Uterus (tissue), 4 donors: Measurements from ENCODE around the gene PLD1. TPM values are rescaled to one million over a fixed set of nuclear protein-coding genes. Genes with fewer than 3 reads are reported as not detected.
A peak's percentile ranks its signal among the peaks of the same experiment; 100 is the strongest.

Experiments
- DNase-seq, 2 donors: peaks; one replicate each; pipeline ENCODE4 v3.0.0-alpha.2; 2019 to 2020
- H3K27ac ChIP-seq, 2 donors: fragments of 200-600 bp; sonication (generic); 1 replicate in 1 of 2; 2 replicates in 1 of 2; pipeline ENCODE4 v1.5.1; 2016 to 2018
- H3K27me3 ChIP-seq, 2 donors: fragments of 200-600 bp; sonication (generic); one replicate each; pipeline ENCODE4 v1.5.1; 2018 to 2019; ENCODE audit warnings: control low read depth in 1 of 2
- H3K36me3 ChIP-seq, 2 donors: fragments of 200-600 bp; sonication (generic); one replicate each; pipeline ENCODE4 v1.5.1; 2019; ENCODE audit warnings: control low read depth in 1 of 2
- H3K4me1 ChIP-seq, 2 donors: fragments of 200-600 bp; sonication (generic); one replicate each; pipeline ENCODE4 v1.5.1; 2018 to 2019; ENCODE audit warnings: control low read depth in 1 of 2
- H3K4me3 ChIP-seq, 2 donors: fragments of 200-600 bp; sonication (generic); 1 replicate in 1 of 2; 2 replicates in 1 of 2; pipeline ENCODE4 v1.5.1; 2018 to 2019; ENCODE audit warnings: mild to moderate bottlenecking in 1 of 2
- H3K9me3 ChIP-seq, 2 donors: fragments of 200-600 bp; sonication (generic); one replicate each; pipeline ENCODE4 v1.5.1; 2019; ENCODE audit warnings: control low read depth in 1 of 2
- CTCF ChIP-seq, 4 experiments: fragments of 200-600 bp in 2 of 4; fragments of 450-650 bp in 2 of 4; sonication (generic) in 2 of 4; IDR thresholded peaks; one replicate each; pipeline ENCODE4 v1.5.1; 2016 to 2019; ENCODE audit warnings: antibody characterized with exemption in 4 of 4, mild to moderate bottlenecking in 2 of 4, moderate library complexity in 1 of 4
- POLR2A ChIP-seq, 2 donors: fragments of 450-650 bp; IDR thresholded peaks; one replicate each; pipeline ENCODE4 v1.6.1; 2016; ENCODE audit warnings: antibody characterized with exemption in 2 of 2, mild to moderate bottlenecking in 1 of 2, moderate library complexity in 1 of 2
- intact Hi-C: fragments of 100-400 bp; cut with DNase I; formaldehyde crosslinking; loops from one replicate; pipeline ENCODE4 v1.15.1; 2023; ENCODE audit warnings: low total_unique reads
- total RNA-seq, 4 donors: library from RNA; depleted of rRNA in 3 of 4; stranded (reverse); fragments of >200 nt in 3 of 4; gene quantifications; one replicate each; pipeline versions ENCODE4 v1.1.0 to v1.2.4, GENCODE V29; 2014 to 2023
- donor health status: DM: yes; HTN: yes; CAD: no.

Gene PLD1
- total RNA-seq, 4 donors from 2014 or later, result 15.6 to 94.8 (median 30.8) TPM

GRCh38 chr3:171777596-171777995 is 32.7 kb downstream of the PLD1 start:
- Histone ChIP-seq H3K36me3 (no peaks in the 10 kb centered on the region), H3K4me1 (no peaks in the 10 kb centered on the region), H3K27me3 (no peaks in the 10 kb centered on the region), H3K27ac (peak overlapping the region in 1 of 2 donors; percentile 15), H3K9me3 (no peaks in the 10 kb centered on the region), H3K4me3 (no peak overlapping the region)
- DNase-seq, result no peak
- no peak for TF ChIP-seq CTCF (IDR thresholded peaks at IDR 0.05)
- TF ChIP-seq POLR2A (IDR thresholded peaks at IDR 0.05), result no peak
- intact Hi-C loops, result no loop called here

- Histone ChIP-seq H3K36me3 (no peaks in the 10 kb centered on the region), H3K27ac (peak overlapping the region in 1 of 2 donors; percentile 15), H3K4me3 (no peak overlapping the region), H3K4me1 (no peaks in the 10 kb centered on the region), H3K27me3 (no peaks in the 10 kb centered on the region), H3K9me3 (no peaks in the 10 kb centered on the region)
- DNase-seq, result no peak
- intact Hi-C loops, result no loop called here
- TF ChIP-seq CTCF (IDR thresholded peaks at IDR 0.05) (no peak), POLR2A (IDR thresholded peaks at IDR 0.05) (peak in 1 of 2 donors; percentile 32)
Measured at GRCh38 chr3:171776839-171777583, 33.3 kb downstream of the PLD1 start.

GRCh38 chr3:171776411-171776810 is 33.9 kb downstream of the PLD1 start:
- Histone ChIP-seq H3K9me3 (no peaks in the 10 kb centered on the region), H3K27me3 (no peaks in the 10 kb centered on the region), H3K4me1 (no peaks in the 10 kb centered on the region), H3K36me3 (no peaks in the 10 kb centered on the region), H3K27ac (peak overlapping the region in 1 of 2 donors; percentile 15), H3K4me3 (no peak overlapping the region)
- no peak for DNase-seq
- TF ChIP-seq CTCF (IDR thresholded peaks at IDR 0.05) (no peak), POLR2A (IDR thresholded peaks at IDR 0.05) (no peak)
- intact Hi-C loops, result no loop called here

- Histone ChIP-seq H3K36me3 (no peaks in the 10 kb centered on the region), H3K27ac (no peak overlapping the region), H3K4me3 (no peak overlapping the region), H3K4me1 (no peaks in the 10 kb centered on the region), H3K9me3 (no peaks in the 10 kb centered on the region), H3K27me3 (no peaks in the 10 kb centered on the region)
- intact Hi-C loops, result no loop called here
- TF ChIP-seq POLR2A (IDR thresholded peaks at IDR 0.05) (no peak), CTCF (IDR thresholded peaks at IDR 0.05) (no peak)
- DNase-seq, result no peak
Measured at GRCh38 chr3:171775943-171776342, 34.3 kb downstream of the PLD1 start.

- H3K9me3 ChIP-seq, result no peaks in the 10 kb centered on the region
- no peaks in the 10 kb centered on the region for H3K36me3 ChIP-seq
- no peaks in the 10 kb centered on the region for H3K4me1 ChIP-seq
- H3K4me3 ChIP-seq, result no peak overlapping the region
- H3K27ac ChIP-seq, result no peak overlapping the region
- TF ChIP-seq POLR2A (IDR thresholded peaks at IDR 0.05) (no peak), CTCF (IDR thresholded peaks at IDR 0.05) (no peak)
- H3K27me3 ChIP-seq, result no peaks in the 10 kb centered on the region
- DNase-seq, result no peak
- intact Hi-C loops, result no loop called here
Measured at GRCh38 chr3:171774521-171774920, 35.8 kb downstream of the PLD1 start.
